Mononuclear cell (primary cell): ENCODE data around the gene HHIPL1. TPM values are rescaled to one million over a fixed set of nuclear protein-coding genes. Genes with fewer than 3 reads are reported as not detected.

ENCODE experiments used
- H3K27me3 ChIP-seq: 2 replicates; pipeline ENCODE4 v1.6.0; 2011; ENCODE audit warnings: low read length, control low read depth; ENCODE audit not compliant: insufficient read depth
- H3K4me1 ChIP-seq: 2 replicates; pipeline ENCODE4 v1.5.1; 2011; ENCODE audit warnings: mild to moderate bottlenecking, low read length, control low read depth; ENCODE audit not compliant: insufficient read depth
- H3K4me3 ChIP-seq: 2 replicates; pipeline ENCODE4 v1.5.1; 2011; ENCODE audit warnings: mild to moderate bottlenecking, low read length, moderate library complexity
- H3K9me3 ChIP-seq: 2 replicates; pipeline ENCODE4 v1.5.1; 2011; ENCODE audit warnings: low read depth, mild to moderate bottlenecking, control low read depth, low read length
- total RNA-seq: library from RNA; depleted of rRNA; stranded (reverse); fragments of >200 nt; gene quantifications from one replicate; pipeline ENCODE4 v1.2.3, GENCODE V29; 2012

The HHIPL1 gene
- total RNA-seq, 1 donor: not detected

DNA sequence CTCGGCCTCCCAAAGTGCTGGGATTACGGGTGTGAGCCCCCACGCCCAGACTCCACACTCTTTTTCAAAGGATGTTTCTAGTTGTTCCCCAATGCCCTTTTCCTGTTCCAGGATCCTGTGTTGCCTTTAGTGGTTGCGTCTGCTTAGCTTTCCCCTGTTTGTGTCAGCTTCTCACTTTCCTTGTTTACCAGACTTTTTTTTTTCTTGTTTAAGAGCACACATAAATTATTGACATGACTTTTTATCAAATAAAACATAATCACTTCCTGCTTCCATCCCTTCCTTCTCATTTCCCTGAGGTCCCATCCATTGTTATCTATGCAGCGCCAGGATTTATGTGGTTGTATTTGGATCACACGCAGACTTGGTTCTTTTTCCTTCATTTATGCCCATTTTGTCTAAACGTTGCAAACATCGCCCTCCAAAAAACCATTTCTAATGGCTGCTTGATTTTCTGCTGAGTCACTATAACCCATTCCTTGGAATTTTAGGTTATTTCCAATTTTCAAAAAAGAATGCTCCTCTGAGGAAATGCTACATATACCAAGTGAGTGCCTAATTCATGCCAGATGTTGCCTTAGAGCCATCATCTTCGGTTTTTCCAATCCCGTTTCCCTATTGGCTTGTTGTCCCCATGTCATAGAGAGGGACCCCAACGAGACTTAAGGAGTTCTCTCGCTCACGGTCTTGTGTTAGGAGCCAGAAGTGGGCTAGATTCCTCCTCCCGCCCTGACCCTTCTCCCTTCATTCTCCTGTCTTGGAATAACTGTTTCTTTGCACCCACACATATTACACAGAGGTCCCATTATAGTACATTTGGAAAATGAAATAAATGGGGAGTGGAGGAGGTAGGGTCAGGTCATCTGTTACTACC lies 25.7 kb downstream of the HHIPL1 start:
- Histone ChIP-seq H3K4me1 (peaks cover 11% of the 10 kb centered on the region), H3K9me3 (no peaks in the 10 kb centered on the region), H3K27me3 (no peaks in the 10 kb centered on the region), H3K4me3 (no peak overlapping the region)

DNA sequence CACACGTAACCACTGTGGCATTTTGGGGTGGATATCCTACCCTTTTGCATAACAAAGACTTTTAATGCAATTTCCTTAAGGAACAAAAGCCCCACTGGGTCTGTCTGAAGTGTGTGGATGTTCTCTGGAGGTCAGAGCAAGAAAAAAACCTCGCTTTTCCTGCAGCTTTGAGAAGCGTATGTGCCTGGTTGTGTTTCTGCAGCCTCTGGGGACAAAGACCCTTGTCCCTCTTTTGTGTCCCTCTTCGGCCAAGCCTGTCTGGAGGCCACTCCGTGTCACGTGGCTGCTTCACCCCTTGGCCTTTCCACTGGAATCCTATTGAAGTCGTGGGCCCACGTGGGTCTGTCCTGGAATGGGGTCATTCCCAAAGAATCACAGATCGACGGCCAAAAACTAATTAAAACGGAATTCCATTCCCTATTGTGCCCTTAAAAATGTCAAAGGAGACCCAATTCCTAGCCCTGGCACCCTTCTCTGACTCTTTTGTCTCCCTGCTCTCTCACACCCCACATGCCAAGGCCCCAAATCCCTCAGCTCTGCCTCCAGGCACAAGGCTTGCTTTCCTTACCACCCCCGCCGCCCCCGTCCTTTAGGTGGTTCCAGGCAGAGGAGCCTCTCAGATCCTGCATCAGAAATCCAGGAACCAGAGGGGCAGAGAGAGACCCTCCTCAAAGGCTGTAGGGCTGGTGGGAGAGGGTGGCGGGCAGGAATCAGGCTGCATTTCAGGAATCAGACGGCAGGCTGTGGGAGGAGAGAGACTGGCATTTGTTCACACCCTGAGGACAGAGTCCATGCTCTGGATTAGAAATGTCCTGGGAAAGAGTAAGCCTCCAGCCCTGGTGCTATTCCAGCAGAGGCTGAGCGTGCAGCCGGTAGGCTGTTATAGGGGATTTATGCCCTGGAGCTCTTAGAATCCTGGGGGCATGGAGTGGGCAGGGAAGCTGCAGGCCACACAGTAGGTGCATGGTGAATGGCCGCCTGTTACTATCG lies 26.6 kb downstream of the HHIPL1 start:
- H3K4me3 ChIP-seq: no peak overlapping the region
- H3K27me3 ChIP-seq: no peaks in the 10 kb centered on the region
- peaks cover 14% of the 10 kb centered on the region for H3K4me1 ChIP-seq
- H3K9me3 ChIP-seq: no peaks in the 10 kb centered on the region

DNA sequence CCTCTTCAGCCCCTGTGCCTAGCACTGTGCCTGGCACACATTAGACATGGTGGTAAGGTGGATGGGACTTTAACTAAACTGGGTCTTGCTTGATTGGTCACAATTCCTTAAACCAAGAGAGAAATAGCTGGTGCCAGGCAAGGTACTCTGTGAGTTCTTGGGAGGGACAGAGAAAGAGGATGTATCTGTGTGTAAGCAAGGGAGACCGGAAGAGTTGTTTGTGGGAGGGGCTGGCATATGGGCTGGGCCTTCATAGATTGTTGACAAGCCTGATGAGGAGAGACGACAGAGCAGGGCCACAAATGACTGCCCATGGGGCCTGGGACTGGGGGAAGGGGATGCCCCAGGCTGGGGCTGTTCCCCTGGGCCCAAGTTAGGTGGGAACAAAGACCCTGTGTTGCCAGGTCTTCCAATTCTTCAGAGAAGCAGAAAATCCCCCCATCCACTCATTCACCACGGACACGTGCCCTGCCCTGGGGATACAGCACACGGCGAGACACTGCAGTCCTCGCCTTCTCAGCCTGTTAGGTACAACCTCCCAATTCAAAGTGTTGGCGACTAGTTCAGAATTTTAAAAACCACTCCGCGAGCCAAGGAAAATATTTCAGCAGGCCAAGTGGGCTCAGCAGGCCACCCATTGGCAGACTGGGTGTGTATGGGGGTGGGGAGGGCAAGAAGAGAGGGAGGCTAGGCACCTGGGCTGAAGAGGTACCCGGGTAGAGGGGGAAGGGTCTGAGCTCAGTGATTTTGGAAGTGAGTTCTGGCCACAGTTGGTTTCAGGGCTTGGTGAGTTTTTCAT lies 27.8 kb downstream of the HHIPL1 start:
- Histone ChIP-seq H3K9me3 (no peaks in the 10 kb centered on the region), H3K4me1 (peaks cover 14% of the 10 kb centered on the region), H3K27me3 (no peaks in the 10 kb centered on the region), H3K4me3 (no peak overlapping the region)

DNA sequence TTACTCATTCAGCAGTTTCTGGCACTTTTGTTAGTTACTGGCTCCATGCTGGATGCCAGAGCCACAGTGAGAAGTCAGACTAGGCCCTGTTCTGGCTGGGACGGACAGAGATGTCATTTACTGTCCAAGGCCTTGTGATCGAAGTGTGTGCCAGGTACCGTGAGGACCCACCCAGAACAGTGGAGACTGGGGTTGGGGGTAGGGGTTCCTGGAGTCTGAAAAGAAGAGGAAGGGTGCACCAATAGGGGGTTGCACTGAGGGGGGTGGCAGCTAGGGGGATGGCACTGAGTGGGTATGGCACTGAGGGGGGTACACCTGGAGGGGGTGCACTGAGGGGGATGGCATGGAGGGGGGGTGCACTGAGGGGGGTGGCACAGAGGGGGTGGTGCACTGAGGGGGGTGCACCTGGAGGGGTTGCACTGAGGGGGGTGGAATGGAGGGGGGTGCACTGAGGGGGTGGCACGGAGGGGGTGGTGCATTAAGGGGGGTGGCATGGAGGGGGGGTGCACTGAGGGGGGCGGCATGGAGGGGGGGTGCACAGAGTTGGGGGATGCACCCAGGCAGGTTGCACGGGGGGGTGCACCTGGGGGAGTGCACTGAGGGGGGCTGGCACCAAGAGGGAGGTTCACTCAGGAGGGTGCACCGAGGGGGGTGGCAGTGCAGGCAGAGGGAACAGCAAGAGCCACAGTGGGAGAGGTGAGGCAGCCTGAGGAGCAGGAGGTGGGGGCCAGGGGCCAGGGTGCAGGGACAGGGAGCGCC lies 28.6 kb downstream of the HHIPL1 start:
- no peaks in the 10 kb centered on the region for H3K9me3 ChIP-seq
- H3K27me3 ChIP-seq: no peaks in the 10 kb centered on the region

DNA sequence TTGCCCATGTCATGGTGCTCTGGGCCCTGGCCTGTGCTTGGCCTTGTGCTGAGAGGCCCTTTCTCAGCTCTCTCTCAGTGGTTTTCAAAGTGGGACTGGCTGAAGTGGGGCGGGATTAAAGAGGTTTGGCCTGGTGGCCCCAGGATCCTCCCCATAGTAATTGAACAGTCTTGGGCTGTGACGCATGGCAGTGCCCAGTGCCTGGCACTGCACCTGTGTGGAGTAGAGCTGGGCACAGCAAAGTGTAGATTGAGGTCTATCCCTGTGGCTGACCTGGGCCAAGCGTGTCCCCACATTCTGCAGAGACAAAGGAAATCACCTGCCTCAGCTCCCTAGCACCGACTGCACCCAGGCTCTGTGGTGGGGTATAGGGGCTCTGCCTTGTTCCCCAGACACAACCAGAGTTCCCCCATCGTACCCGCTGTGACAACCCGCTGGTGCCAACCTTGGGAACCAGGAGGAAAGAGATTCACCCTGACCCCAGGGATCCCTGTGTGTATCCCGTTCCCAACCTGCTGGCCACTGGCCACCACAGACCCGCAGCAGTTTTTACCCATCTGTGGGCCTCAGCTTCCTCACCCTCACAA lies 29.2 kb downstream of the HHIPL1 start:
- H3K9me3 ChIP-seq: no peaks in the 10 kb centered on the region
- H3K4me3 ChIP-seq: no peak overlapping the region
- peaks cover 14% of the 10 kb centered on the region for H3K4me1 ChIP-seq
- no peaks in the 10 kb centered on the region for H3K27me3 ChIP-seq

More for the DNA sequence above, 28.6 kb downstream of the HHIPL1 start:
- Histone ChIP-seq H3K4me3 (no peak overlapping the region), H3K4me1 (peaks cover 14% of the 10 kb centered on the region)

DNA sequence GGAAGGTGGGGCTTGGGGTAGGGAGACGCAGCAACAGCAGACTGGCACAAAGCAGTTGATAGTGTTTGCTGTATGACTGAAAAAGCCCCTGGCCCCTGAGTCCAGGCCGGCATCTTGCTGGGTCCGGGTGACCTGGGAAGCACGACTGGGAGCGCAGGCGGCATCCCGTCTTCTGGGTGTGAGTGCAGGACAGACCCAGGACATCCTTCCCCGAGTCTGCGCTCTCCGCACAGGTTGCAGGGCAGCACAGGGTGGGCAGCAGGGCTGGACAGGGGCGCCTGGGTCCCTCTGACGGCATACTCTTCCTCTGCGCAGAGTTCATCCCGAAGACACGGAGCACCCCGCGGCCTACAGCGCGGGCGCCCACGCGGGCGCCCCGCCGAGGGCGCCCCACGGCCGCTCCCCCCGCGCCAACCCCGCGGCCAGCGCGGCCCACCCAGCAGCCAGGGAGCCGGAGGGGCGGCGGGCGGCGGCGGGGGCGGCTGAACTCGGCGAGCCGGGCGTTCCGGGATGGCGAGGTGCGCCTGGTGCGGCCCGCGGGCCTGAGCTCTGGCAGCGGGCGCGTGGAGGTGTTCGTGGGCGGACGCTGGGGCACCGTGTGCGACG lies 29.9 kb downstream of the HHIPL1 start:
- H3K4me3 ChIP-seq: no peak overlapping the region
- H3K27me3 ChIP-seq: no peaks in the 10 kb centered on the region
- H3K4me1 ChIP-seq: peaks cover 14% of the 10 kb centered on the region
- H3K9me3 ChIP-seq: no peaks in the 10 kb centered on the region

DNA sequence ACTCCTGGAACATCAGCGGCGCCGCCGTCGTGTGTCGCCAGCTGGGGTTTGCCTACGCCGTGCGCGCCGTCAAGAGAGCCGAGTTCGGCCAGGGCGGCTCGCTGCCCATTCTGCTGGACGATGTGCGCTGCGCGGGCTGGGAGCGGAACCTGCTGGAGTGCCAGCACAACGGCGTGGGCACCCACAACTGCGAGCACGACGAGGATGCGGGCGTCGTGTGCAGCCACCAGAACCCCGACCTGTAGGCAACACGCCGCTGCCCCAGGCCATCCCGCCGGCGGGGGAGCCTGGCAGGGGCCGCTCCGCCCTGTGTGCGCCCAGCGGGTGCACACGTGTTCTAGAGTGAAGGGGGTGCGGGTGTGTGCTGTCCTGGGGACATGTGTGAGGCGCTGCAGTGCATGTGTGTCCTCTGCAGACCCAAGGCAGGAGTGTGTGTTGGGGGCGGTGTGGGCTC lies 30.5 kb downstream of the HHIPL1 start:
- peaks cover 14% of the 10 kb centered on the region for H3K4me1 ChIP-seq
- no peaks in the 10 kb centered on the region for H3K9me3 ChIP-seq
- no peaks in the 10 kb centered on the region for H3K27me3 ChIP-seq
- no peak overlapping the region for H3K4me3 ChIP-seq

DNA sequence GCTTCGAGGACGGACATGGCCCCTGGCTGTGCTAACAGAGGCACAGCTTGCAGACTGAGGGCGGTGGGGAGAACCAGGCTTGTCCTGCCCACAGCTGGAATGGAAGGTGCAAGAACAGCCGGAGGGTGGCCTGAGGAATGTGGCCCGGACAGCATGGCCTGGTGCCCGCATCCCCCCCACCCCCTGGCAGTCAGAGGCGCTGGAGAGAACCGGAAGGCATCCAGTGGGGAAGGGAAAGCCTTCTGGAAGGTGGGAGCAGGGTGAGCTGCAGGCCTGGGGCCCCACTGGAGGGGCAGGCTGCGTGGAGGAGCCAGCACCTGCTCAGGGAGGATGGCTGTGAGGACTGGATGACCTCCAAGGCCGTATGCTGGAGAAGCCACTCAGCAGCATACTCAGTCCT lies 31.0 kb downstream of the HHIPL1 start:
- Histone ChIP-seq H3K9me3 (no peaks in the 10 kb centered on the region), H3K4me3 (no peak overlapping the region), H3K4me1 (peaks cover 14% of the 10 kb centered on the region), H3K27me3 (no peaks in the 10 kb centered on the region)

DNA sequence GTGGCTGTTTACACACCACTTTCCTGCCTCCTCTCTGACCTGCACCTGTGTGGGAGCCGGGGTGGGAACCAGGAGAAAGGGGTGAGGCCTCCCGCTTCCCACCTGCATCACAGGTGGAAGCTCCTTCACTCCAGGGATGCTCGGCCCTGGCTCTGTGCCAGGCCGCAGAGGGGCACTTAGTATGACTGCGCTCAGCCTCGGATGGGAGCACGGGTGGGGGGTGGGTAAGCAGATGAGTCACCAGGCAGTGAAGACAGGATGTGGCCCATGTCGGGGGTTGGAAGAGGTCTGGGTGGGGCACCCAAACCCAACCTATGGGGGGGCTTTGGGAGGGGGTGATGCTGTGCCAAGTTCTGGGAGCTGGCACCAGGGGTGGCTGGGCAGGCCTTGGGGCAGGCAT lies 31.7 kb downstream of the HHIPL1 start:
- Histone ChIP-seq H3K4me1 (peaks cover 14% of the 10 kb centered on the region), H3K9me3 (no peaks in the 10 kb centered on the region), H3K4me3 (no peak overlapping the region), H3K27me3 (no peaks in the 10 kb centered on the region)

DNA sequence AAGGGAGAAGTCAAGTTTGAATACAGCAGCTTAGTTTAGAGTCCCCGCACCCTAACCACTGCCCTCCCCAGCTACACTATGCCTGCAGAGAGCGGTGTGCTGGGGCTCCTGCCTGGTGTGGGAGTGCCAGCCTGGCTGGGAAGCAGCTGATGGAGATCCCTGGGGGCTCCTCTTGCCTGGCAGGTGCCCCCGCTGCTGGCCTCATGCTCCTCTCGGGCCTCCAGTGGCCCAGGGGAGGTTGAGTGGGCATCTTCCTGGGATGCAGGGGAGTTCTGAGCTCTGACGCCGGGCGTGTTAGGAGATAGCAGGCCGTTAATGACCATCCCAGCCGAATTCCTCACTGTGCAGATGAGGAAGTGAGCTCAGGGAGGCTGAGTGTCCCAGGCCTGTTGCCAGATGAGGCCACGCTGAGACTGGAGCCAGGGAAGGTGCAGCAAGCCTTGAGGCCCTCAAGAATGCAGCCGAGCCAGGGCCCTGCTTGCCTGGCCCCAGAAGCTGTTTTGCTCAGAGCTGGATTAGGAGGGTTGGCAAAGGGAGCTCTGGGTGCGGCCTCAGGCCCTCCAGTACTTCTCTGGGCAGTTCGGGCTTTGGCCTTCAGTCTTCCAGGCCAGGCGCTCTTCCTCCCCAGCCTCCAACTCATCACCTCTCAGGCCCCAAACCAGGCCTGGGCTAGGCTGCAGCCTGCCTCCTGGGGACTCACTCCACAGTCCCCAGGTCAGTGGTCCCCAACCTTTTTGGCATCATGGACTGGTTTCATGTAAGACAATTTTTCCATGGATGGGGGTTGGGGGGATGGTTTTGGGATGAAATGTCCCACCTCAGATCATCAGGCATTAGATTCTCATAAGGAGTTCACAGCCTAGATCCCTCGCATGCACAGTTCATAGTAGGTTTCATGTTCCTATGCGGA lies 32.6 kb downstream of the HHIPL1 start:
- H3K9me3 ChIP-seq: no peaks in the 10 kb centered on the region
- H3K27me3 ChIP-seq: no peaks in the 10 kb centered on the region
- H3K4me1 ChIP-seq: peaks cover 9% of the 10 kb centered on the region
- no peak overlapping the region for H3K4me3 ChIP-seq

DNA sequence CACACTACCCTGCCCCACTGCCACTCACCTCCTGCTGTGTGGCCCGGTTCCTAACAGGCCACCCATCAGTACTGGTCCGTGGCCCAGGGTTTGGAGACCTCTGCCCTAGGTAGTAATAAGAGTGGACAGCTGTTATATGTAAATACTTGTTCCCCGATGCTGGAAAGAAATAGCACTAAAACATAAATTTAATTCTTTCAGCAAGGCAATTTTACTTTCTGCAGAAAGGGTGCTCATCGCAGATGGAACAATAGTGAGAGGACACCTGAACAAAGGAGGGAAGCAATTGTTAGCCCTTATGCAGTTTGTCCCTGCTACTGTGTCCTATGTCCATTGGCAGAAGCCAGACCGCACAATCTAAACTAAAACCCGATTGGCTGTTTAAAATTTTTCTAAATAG lies 33.3 kb downstream of the HHIPL1 start:
- Histone ChIP-seq H3K4me1 (peaks cover 10% of the 10 kb centered on the region), H3K27me3 (no peaks in the 10 kb centered on the region), H3K9me3 (no peaks in the 10 kb centered on the region), H3K4me3 (no peak overlapping the region)

DNA sequence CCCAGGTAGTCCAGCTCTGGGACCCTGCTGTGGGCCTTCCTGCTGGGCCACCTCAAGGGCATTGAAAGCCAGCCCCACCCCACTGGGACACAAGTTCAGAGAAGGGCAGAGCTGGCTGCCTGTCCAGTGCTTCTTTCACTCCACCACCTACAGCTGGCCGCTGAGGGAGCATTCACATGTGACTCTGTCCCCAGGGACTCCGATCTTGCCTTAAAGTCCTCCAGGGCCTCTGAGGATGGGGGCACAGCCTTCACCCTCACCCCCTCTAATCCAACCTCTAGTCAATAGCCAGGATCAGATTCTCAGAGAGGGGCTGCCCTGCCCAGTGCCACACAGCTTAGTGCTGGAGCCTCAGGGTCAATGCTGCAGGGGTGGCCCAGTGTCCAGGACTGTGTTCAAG lies 34.2 kb downstream of the HHIPL1 start:
- Histone ChIP-seq H3K9me3 (no peaks in the 10 kb centered on the region), H3K4me1 (peaks cover 14% of the 10 kb centered on the region), H3K27me3 (no peaks in the 10 kb centered on the region), H3K4me3 (no peak overlapping the region)

DNA sequence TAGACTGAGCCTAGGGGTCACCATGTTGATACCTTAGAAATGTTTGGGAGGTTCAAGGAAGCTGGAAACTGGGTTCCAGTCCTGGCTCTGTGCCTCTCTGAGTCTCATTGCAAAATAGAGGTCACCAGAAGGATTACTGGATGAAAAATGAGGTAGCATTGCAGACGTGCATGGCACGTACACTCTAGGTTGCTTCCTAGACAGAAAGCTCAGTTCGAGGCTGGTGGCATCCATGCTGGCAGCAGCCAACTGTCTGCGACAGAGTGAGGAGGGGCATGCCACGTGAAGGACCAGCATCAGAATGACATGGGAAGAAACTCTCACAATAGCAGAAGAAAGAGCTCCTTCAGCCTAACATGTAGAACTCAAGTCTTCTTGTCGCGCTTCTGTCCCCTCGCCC lies 34.6 kb downstream of the HHIPL1 start:
- Histone ChIP-seq H3K4me1 (peaks cover 16% of the 10 kb centered on the region), H3K27me3 (no peaks in the 10 kb centered on the region), H3K9me3 (no peaks in the 10 kb centered on the region), H3K4me3 (no peak overlapping the region)
